Measurements from ENCODE around the gene LSAMP. TPM values are rescaled to one million over a fixed set of nuclear protein-coding genes. Genes with fewer than 3 reads are reported as not detected.
A peak's percentile ranks its signal among the peaks of the same experiment; 100 is the strongest.

Gene LSAMP
- total RNA-seq, 1 donor from 2014 or later: 16.4 TPM

DNA sequence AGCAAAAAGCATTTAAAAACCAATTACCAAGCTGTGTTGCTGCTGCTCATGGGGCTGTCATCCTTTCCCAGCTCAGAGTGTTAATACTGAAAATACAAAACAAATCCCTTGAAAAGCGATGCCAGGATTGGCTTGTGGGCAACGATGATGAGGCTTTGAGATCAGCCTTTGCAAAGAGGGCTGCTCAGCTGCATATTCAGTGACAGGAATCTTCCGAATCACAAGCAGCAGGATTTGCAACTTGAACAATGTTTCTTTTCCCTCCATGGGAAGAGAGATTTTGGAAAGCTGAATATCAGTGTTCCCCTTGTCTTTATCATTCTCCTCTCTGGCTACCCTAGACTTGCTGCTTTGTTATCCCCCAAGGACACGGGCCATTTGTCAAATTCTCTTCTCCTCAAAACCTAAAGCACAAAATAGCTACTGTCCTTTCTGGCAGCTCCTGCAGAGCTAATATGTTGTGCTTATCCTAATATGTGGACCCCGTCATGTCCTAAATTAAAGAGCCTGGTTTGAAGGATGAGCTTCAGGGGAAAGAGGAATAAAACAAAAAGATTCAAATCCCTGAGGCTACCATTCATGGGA lies 446.2 kb downstream of the LSAMP start:
- H4K20me1 ChIP-seq (ENCODE audit: insufficient read depth, low read length): no peaks in the 10 kb centered on the region
- H2AFZ ChIP-seq (ENCODE audit: low read depth, low read length): no peak overlapping the region
- H3K27me3 ChIP-seq (ENCODE audit: insufficient read depth, low read length): no peaks in the 10 kb centered on the region
- no peaks in the 10 kb centered on the region for H3K36me3 ChIP-seq (ENCODE audit: insufficient read depth, low read length)
- Mint-ChIP-seq H3K4me3 (ENCODE audit: unreplicated experiment) (no peak overlapping the region), H3K4me1 (ENCODE audit: low read depth, unreplicated experiment) (peaks cover 42% of the 10 kb centered on the region), H3K9me3 (ENCODE audit: unreplicated experiment) (peaks cover 7% of the 10 kb centered on the region), H3K36me3 (ENCODE audit: low read depth, unreplicated experiment) (peaks cover 3% of the 10 kb centered on the region), H3K27ac (ENCODE audit: unreplicated experiment) (peak overlapping the region; percentile 98), H3K27me3 (ENCODE audit: low read depth, unreplicated experiment) (no peaks in the 10 kb centered on the region)
- peak overlapping the region; percentile 68 for H3K4me2 ChIP-seq (ENCODE audit: low read length)
- no peak for TF ChIP-seq EZH2 (IDR thresholded peaks at IDR 0.05; ENCODE audit: insufficient read depth, low read length)
- TF ChIP-seq, protein P1, sequence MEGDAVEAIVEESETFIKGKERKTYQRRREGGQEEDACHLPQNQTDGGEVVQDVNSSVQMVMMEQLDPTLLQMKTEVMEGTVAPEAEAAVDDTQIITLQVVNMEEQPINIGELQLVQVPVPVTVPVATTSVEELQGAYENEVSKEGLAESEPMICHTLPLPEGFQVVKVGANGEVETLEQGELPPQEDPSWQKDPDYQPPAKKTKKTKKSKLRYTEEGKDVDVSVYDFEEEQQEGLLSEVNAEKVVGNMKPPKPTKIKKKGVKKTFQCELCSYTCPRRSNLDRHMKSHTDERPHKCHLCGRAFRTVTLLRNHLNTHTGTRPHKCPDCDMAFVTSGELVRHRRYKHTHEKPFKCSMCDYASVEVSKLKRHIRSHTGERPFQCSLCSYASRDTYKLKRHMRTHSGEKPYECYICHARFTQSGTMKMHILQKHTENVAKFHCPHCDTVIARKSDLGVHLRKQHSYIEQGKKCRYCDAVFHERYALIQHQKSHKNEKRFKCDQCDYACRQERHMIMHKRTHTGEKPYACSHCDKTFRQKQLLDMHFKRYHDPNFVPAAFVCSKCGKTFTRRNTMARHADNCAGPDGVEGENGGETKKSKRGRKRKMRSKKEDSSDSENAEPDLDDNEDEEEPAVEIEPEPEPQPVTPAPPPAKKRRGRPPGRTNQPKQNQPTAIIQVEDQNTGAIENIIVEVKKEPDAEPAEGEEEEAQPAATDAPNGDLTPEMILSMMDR (IDR thresholded peaks at IDR 0.05; ENCODE audit: insufficient read depth, low read depth, low read length): no peak
- FAIRE-seq: no peak
- peaks cover 39% of the 10 kb centered on the region for H3K4me1 ChIP-seq (ENCODE audit: insufficient read depth, low read length)
- H3K4me3 ChIP-seq (ENCODE audit: insufficient read depth, low read depth, low read length): no peak overlapping the region
- peak overlapping the region; percentile 62 for H3K9ac ChIP-seq (ENCODE audit: low read length)
- no peak overlapping the region for H3K27ac ChIP-seq (ENCODE audit: low read depth, low read length)
- no peaks in the 10 kb centered on the region for H3K79me2 ChIP-seq (ENCODE audit: insufficient read depth, low read length)
- no peak for DNase-seq (ENCODE audit: low read depth)
- peaks cover 2% of the 10 kb centered on the region for H3K9me3 ChIP-seq (ENCODE audit: insufficient read depth, low read depth, low read length)

DNA sequence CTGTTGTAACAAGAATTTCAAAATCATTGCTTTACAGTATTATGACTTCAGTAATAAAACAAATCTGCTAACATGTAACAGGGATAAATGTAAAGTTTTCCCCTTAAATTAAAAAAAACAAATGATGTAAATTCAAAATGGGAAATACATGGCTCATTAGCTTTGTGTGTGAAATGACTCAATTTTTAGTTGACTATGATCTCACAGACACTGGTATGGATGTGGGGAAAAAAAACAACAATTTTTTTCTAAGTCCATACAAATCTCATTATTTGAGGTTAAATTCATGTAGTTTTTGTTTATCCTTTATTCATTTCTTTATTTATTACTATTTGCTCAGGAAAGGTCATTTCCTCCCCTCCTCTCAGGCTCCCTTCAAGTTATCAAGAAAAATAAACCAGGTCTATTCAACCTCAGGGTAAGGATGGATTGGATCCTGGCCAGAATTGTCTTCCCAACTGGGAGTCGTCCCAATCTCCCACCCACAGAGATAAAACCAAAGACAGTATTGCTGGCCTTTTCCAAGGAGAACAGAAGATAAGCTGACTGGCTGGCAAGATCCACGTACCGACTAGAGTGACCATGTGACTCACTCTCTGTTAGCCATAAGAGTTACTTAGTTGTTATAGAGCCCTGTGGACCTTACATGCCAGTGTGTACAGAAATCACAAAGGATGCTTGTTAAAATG lies 448.7 kb downstream of the LSAMP start:
- H2AFZ ChIP-seq (ENCODE audit: low read depth, low read length): no peak overlapping the region
- no peak overlapping the region for H3K9ac ChIP-seq (ENCODE audit: low read length)
- no peaks in the 10 kb centered on the region for H3K79me2 ChIP-seq (ENCODE audit: insufficient read depth, low read length)
- H3K36me3 ChIP-seq (ENCODE audit: insufficient read depth, low read length): no peaks in the 10 kb centered on the region
- Mint-ChIP-seq H3K9me3 (ENCODE audit: unreplicated experiment) (peaks cover 6% of the 10 kb centered on the region), H3K27me3 (ENCODE audit: low read depth, unreplicated experiment) (no peaks in the 10 kb centered on the region), H3K27ac (ENCODE audit: unreplicated experiment) (peak overlapping the region; percentile 82), H3K4me1 (ENCODE audit: low read depth, unreplicated experiment) (peaks cover 29% of the 10 kb centered on the region), H3K36me3 (ENCODE audit: low read depth, unreplicated experiment) (peaks cover 3% of the 10 kb centered on the region), H3K4me3 (ENCODE audit: unreplicated experiment) (no peak overlapping the region)
- TF ChIP-seq, protein P1 (IDR thresholded peaks at IDR 0.05; ENCODE audit: insufficient read depth, low read depth, low read length): no peak
- no peak for TF ChIP-seq EZH2 (IDR thresholded peaks at IDR 0.05; ENCODE audit: insufficient read depth, low read length)
- DNase-seq (ENCODE audit: low read depth) (peak; percentile 80), FAIRE-seq (no peak)
- no peaks in the 10 kb centered on the region for H4K20me1 ChIP-seq (ENCODE audit: insufficient read depth, low read length)
- H3K27me3 ChIP-seq (ENCODE audit: insufficient read depth, low read length): no peaks in the 10 kb centered on the region
- H3K4me3 ChIP-seq (ENCODE audit: insufficient read depth, low read depth, low read length): no peak overlapping the region
- H3K27ac ChIP-seq (ENCODE audit: low read depth, low read length): peak overlapping the region; percentile 71
- H3K4me1 ChIP-seq (ENCODE audit: insufficient read depth, low read length): peaks cover 36% of the 10 kb centered on the region
- H3K4me2 ChIP-seq (ENCODE audit: low read length): peak overlapping the region; percentile 20
- H3K9me3 ChIP-seq (ENCODE audit: insufficient read depth, low read depth, low read length): peaks cover 2% of the 10 kb centered on the region

DNA sequence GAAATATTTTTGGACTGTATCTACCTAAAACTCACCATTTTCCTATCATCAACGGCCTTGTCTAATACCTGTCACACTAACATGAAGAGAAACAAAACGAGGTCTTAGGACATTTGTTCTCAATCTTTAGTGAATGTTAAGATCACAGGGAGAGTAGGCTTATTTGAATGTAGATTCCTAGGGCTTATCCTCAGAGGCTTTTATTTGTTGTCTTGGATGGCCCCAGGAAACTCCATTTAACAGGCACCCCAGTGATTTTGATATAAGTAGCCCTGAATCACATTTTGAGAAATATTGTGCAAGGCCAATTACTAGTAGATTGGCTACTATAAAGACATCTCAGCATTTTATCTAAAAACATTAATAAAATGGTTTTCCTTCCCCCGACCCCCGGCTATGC lies 454.6 kb downstream of the LSAMP start:
- no peak overlapping the region for H3K4me3 Mint-ChIP-seq (ENCODE audit: unreplicated experiment)

More for the DNA sequence above, 454.6 kb downstream of the LSAMP start:
- Histone ChIP-seq H3K36me3 (ENCODE audit: insufficient read depth, low read length) (no peaks in the 10 kb centered on the region), H3K9ac (ENCODE audit: low read length) (no peak overlapping the region), H3K4me3 (ENCODE audit: insufficient read depth, low read depth, low read length) (no peak overlapping the region), H4K20me1 (ENCODE audit: insufficient read depth, low read length) (no peaks in the 10 kb centered on the region), H3K27me3 (ENCODE audit: insufficient read depth, low read length) (no peaks in the 10 kb centered on the region), H3K79me2 (ENCODE audit: insufficient read depth, low read length) (no peaks in the 10 kb centered on the region), H3K9me3 (ENCODE audit: insufficient read depth, low read depth, low read length) (no peaks in the 10 kb centered on the region), H3K4me2 (ENCODE audit: low read length) (no peak overlapping the region), H3K27ac (ENCODE audit: low read depth, low read length) (no peak overlapping the region), H2AFZ (ENCODE audit: low read depth, low read length) (no peak overlapping the region), H3K4me1 (ENCODE audit: insufficient read depth, low read length) (peaks cover 6% of the 10 kb centered on the region)
- Mint-ChIP-seq H3K9me3 (ENCODE audit: unreplicated experiment) (no peaks in the 10 kb centered on the region), H3K27me3 (ENCODE audit: low read depth, unreplicated experiment) (no peaks in the 10 kb centered on the region), H3K4me1 (ENCODE audit: low read depth, unreplicated experiment) (peaks cover 34% of the 10 kb centered on the region), H3K36me3 (ENCODE audit: low read depth, unreplicated experiment) (no peaks in the 10 kb centered on the region), H3K27ac (ENCODE audit: unreplicated experiment) (peak overlapping the region; percentile 31)
- no peak for DNase-seq (ENCODE audit: low read depth)
- FAIRE-seq: no peak
- no peak for TF ChIP-seq EZH2 (IDR thresholded peaks at IDR 0.05; ENCODE audit: insufficient read depth, low read length)
- TF ChIP-seq, protein P1 (IDR thresholded peaks at IDR 0.05; ENCODE audit: insufficient read depth, low read depth, low read length): no peak

All from astrocyte (in vitro differentiated cells and primary cell).